Panc1 (cell line): ENCODE results near the gene INS. TPM values are rescaled to one million over a fixed set of nuclear protein-coding genes. Genes with fewer than 3 reads are reported as not detected.

Experiments
- ATAC-seq: fragments of 200-7000 bp; cut with Tn5 transposase; 2 replicates; pipeline ENCODE4 v1.9.1; 2020; ENCODE audit warnings: mild to moderate bottlenecking, moderate library complexity
- BruUV-seq: library from RNA; stranded (reverse); fragments of 400-500 nt; replicated peaks from 2 replicates; lab custom pipeline; 2021; lab: Mats Ljungman, UMichigan
- CTCF ChIA-PET: fragments of 300-600 bp; sonication (Branson Sonifier 250); formaldehyde crosslinking; loops from one replicate; lab custom pipeline; 2022; ENCODE audit warnings: antibody characterized with exemption; lab: Charles Lee
- POLR2A ChIA-PET: fragments of 300-600 bp; sonication (Branson Sonifier 250); formaldehyde crosslinking; loops from one replicate; lab custom pipeline; 2022; ENCODE audit warnings: antibody characterized with exemption; lab: Charles Lee
- DNase-seq: peaks from one replicate; pipeline ENCODE4 v3.0.0-alpha.2; 2010; ENCODE audit warnings: low read depth, low spot score
- H3K27ac ChIP-seq: 2 replicates; pipeline ENCODE4 v1.5.1; 2011; ENCODE audit warnings: mild to moderate bottlenecking, low read length, inconsistent platforms
- H3K27me3 ChIP-seq: fragments of 200-500 bp; sonication (Bioruptor generic); 2 replicates; pipeline ENCODE4 v1.6.0; 2014; ENCODE audit warnings: low read length, inconsistent platforms; ENCODE audit not compliant: control insufficient read depth, insufficient read depth
- H3K36me3 ChIP-seq: fragments of 200-500 bp; sonication (Bioruptor generic); 2 replicates; pipeline ENCODE4 v1.5.1; 2014; ENCODE audit warnings: inconsistent platforms, mild to moderate bottlenecking, low read length, moderate library complexity; ENCODE audit not compliant: control insufficient read depth, insufficient read depth
- H3K4me1 ChIP-seq: 2 replicates; pipeline ENCODE4 v1.5.1; 2011; ENCODE audit warnings: inconsistent platforms, mild to moderate bottlenecking, low read length, moderate library complexity; ENCODE audit not compliant: control insufficient read depth, insufficient read depth
- H3K4me3 ChIP-seq, 2 experiments: 2 replicates each; pipeline ENCODE4 v1.5.1; 2011 to 2012; ENCODE audit warnings: low read depth in 2 of 2, low read length in 2 of 2, mild to moderate bottlenecking in 2 of 2, inconsistent platforms in 1 of 2, moderate library complexity in 1 of 2
- H3K9me3 ChIP-seq: fragments of 200-500 bp; sonication (Bioruptor generic); 2 replicates; pipeline ENCODE4 v1.5.1; 2014; ENCODE audit warnings: low read depth, mild to moderate bottlenecking, inconsistent platforms, low read length, moderate library complexity; ENCODE audit not compliant: control insufficient read depth, insufficient read depth
- CTCF ChIP-seq: fragments of 450-650 bp; IDR thresholded peaks from 2 replicates; pipeline ENCODE4 v1.5.1; 2017; ENCODE audit warnings: mild to moderate bottlenecking
- POLR2AphosphoS5 ChIP-seq: IDR thresholded peaks from 2 replicates; pipeline ENCODE4 v1.6.1; 2012; ENCODE audit warnings: mild to moderate bottlenecking, low read depth, low read length, moderate library complexity
- REST ChIP-seq, 2 experiments: IDR thresholded peaks; 2 replicates each; pipeline ENCODE4 v1.6.1; 2011 to 2012; ENCODE audit warnings: low read depth in 2 of 2, control low read depth in 1 of 2, low read length in 1 of 2, mild to moderate bottlenecking in 1 of 2, moderate library complexity in 1 of 2; ENCODE audit not compliant: insufficient read depth in 1 of 2
- SIN3A ChIP-seq: IDR thresholded peaks from 2 replicates; pipeline ENCODE4 v1.6.1; 2012; ENCODE audit warnings: low read depth, mild to moderate bottlenecking, low read length, moderate library complexity, borderline replicate concordance; ENCODE audit not compliant: insufficient read depth
- TCF7L2 ChIP-seq: IDR thresholded peaks from 2 replicates; pipeline ENCODE4 v1.6.1; 2011; ENCODE audit warnings: mild to moderate bottlenecking, low read depth, low read length, inconsistent platforms
- in situ Hi-C: cut with HindIII; loops from 2 replicates; pipeline ENCODE4 v1.10.0; 2016; ENCODE audit warnings: low sequenced_read_pairs, low pct_unique_long_range_greater_than_20kb
- intact Hi-C: fragments of 100-400 bp; cut with micrococcal nuclease; formaldehyde crosslinking; loops from one replicate; pipeline ENCODE4 v1.10.0; 2022; ENCODE audit not compliant: unreplicated experiment
- total RNA-seq: library from RNA; stranded (reverse); gene quantifications from one replicate; pipeline ENCODE4 v1.2.1, GENCODE V29; 2021; ENCODE audit not compliant: unreplicated experiment

INS gene
- total RNA-seq, 1 experiment from 2014 or later, result not detected

- ChIA-PET POLR2A (no interaction called here), CTCF (interaction anchor here (1.1 kb wide), 1 partner anchor 104 kb away, joined by 3 read pairs; no protein-coding TSS in a partner anchor)
- in situ Hi-C loops, result loop anchor here (10.0 kb wide), 1 partner anchor 48 kb away; no protein-coding TSS in a partner anchor
- intact Hi-C loops, result no loop called here
- DNase-seq (no peak), ATAC-seq (peak; percentile 38; the same call in 1 of the 2 replicates)
- BruUV-seq, result no TSS peak
- no peak overlapping the region for H3K4me3 ChIP-seq
- H3K4me1 ChIP-seq, result peaks cover 11% of the 10 kb centered on the region
- H3K36me3 ChIP-seq, result peaks cover 3% of the 10 kb centered on the region; the same call in 1 of the 2 replicates
- no peak for TF ChIP-seq TCF7L2
- TF ChIP-seq POLR2AphosphoS5, result no peak
- TF ChIP-seq SIN3A, result no peak
- TF ChIP-seq CTCF, result no peak
- TF ChIP-seq REST (IDR thresholded peaks at IDR 0.05; ENCODE audit: insufficient read depth in 1 of 2, low read depth in 2 of 2, low read length in 1 of 2), result no peak
- peaks cover 55% of the 10 kb centered on the region for H3K27me3 ChIP-seq
- no peak overlapping the region for H3K27ac ChIP-seq
- H3K9me3 ChIP-seq, result no peaks in the 10 kb centered on the region
Observed at GRCh38 chr11:2142762-2143202, 18.2 kb downstream of the INS start.

- POLR2A ChIA-PET, result interaction anchor here (0.6 kb wide), 1 partner anchor 392 kb away, joined by 3 read pairs; no protein-coding TSS in a partner anchor
- Histone ChIP-seq H3K4me1 (peaks cover 13% of the 10 kb centered on the region), H3K36me3 (peaks cover 3% of the 10 kb centered on the region; the same call in 1 of the 2 replicates), H3K4me3 (no peak overlapping the region), H3K27me3 (peaks cover 55% of the 10 kb centered on the region), H3K27ac (no peak overlapping the region), H3K9me3 (no peaks in the 10 kb centered on the region)
- TF ChIP-seq POLR2AphosphoS5 (no peak), SIN3A (no peak), TCF7L2 (no peak), REST (IDR thresholded peaks at IDR 0.05; ENCODE audit: insufficient read depth in 1 of 2, low read depth in 2 of 2, low read length in 1 of 2) (no peak), CTCF (no peak)
- in situ Hi-C loops, result loop anchor here (10.0 kb wide), 1 partner anchor 48 kb away; no protein-coding TSS in a partner anchor
- no TSS peak for BruUV-seq
- no peak for ATAC-seq
- DNase-seq, result no peak
- CTCF ChIA-PET, result interaction anchor here (2.6 kb wide), 1 partner anchor 9 kb away, joined by 16 read pairs; no protein-coding TSS in a partner anchor
- intact Hi-C loops, result no loop called here
Observed at GRCh38 chr11:2142300-2142759, 18.7 kb downstream of the INS start.
